Measurements from ENCODE around the gene MSI2.
A peak's percentile ranks its signal among the peaks of the same experiment; 100 is the strongest.

The MSI2 gene

GRCh38 chr17:57550668-57551315, 294.5 kb downstream of the MSI2 start:
- DNase-seq (ENCODE audit: low read depth in 3 of 3, low spot score in 1 of 3) = no peak

- DNase-seq (ENCODE audit: low read depth in 3 of 3, low spot score in 1 of 3) = peak in 1 of 3 donors; percentile 3
These were observed 295.2 kb downstream of the MSI2 start for GRCh38 chr17:57551321-57552079.

- DNase-seq (ENCODE audit: low read depth in 3 of 3, low spot score in 1 of 3) = no peak
These were observed 295.8 kb downstream of the MSI2 start for GRCh38 chr17:57552114-57552624.

- DNase-seq (ENCODE audit: low read depth in 3 of 3, low spot score in 1 of 3) = no peak
These were observed 297.2 kb downstream of the MSI2 start for GRCh38 chr17:57553526-57553925.

GRCh38 chr17:57553991-57554825, 297.9 kb downstream of the MSI2 start:
- DNase-seq (ENCODE audit: low read depth in 3 of 3, low spot score in 1 of 3) = no peak

GRCh38 chr17:57554826-57555635, 298.7 kb downstream of the MSI2 start:
- DNase-seq (ENCODE audit: low read depth in 3 of 3, low spot score in 1 of 3) = no peak

- no peak for DNase-seq (ENCODE audit: low read depth in 3 of 3, low spot score in 1 of 3)
These were observed 299.4 kb downstream of the MSI2 start for GRCh38 chr17:57555636-57556175.

- no peak for DNase-seq (ENCODE audit: low read depth in 3 of 3, low spot score in 1 of 3)
These were observed 300.0 kb downstream of the MSI2 start for GRCh38 chr17:57556320-57556719.

- DNase-seq (ENCODE audit: low read depth in 3 of 3, low spot score in 1 of 3) = no peak
These were observed 300.7 kb downstream of the MSI2 start for GRCh38 chr17:57556977-57557376.

- DNase-seq (ENCODE audit: low read depth in 3 of 3, low spot score in 1 of 3) = no peak
These were observed 301.1 kb downstream of the MSI2 start for GRCh38 chr17:57557416-57557815.

GRCh38 chr17:57557834-57558681, 301.7 kb downstream of the MSI2 start:
- no peak for DNase-seq (ENCODE audit: low read depth in 3 of 3, low spot score in 1 of 3)

GRCh38 chr17:57559226-57559625, 302.9 kb downstream of the MSI2 start:
- DNase-seq (ENCODE audit: low read depth in 3 of 3, low spot score in 1 of 3) = no peak

GRCh38 chr17:57559634-57560318, 303.5 kb downstream of the MSI2 start:
- DNase-seq (ENCODE audit: low read depth in 3 of 3, low spot score in 1 of 3) = no peak

- no peak for DNase-seq (ENCODE audit: low read depth in 3 of 3, low spot score in 1 of 3)
These were observed 304.0 kb downstream of the MSI2 start for GRCh38 chr17:57560319-57560705.

- no peak for DNase-seq (ENCODE audit: low read depth in 3 of 3, low spot score in 1 of 3)
These were observed 304.9 kb downstream of the MSI2 start for GRCh38 chr17:57561072-57561861.

GRCh38 chr17:57562184-57562698, 305.9 kb downstream of the MSI2 start:
- DNase-seq (ENCODE audit: low read depth in 3 of 3, low spot score in 1 of 3) = no peak

- no peak for DNase-seq (ENCODE audit: low read depth in 3 of 3, low spot score in 1 of 3)
These were observed 307.6 kb downstream of the MSI2 start for GRCh38 chr17:57563958-57564357.

- DNase-seq (ENCODE audit: low read depth in 3 of 3, low spot score in 1 of 3) = no peak
These were observed 308.9 kb downstream of the MSI2 start for GRCh38 chr17:57565176-57565575.

Measured in stimulated activated CD4-positive, alpha-beta T cell treated with anti-CD3 and anti-CD28 coated beads, TNF-alpha, amount 100 ng/mL, for 1 hour (primary cell).